ENCODE results near the gene ING3. TPM values are rescaled to one million over a fixed set of nuclear protein-coding genes. Genes with fewer than 3 reads are reported as not detected.

ING3 gene
- total and polyA plus RNA-seq, 9 of the 15 experiments (the other 6 are each of a cell fraction or from before 2014, with no cell fraction given): 22.8 to 233 (median 50.4) TPM

GRCh38 chr7:120992272-120992964 lies 41.8 kb downstream of the ING3 start (continued):
- TF ChIP-seq EWSR1 (IDR thresholded peaks at IDR 0.05; ENCODE audit: borderline replicate concordance, low read depth, partially characterized antibody) (no peak), NR4A1 (CRISPR knock-in tag; IDR thresholded peaks at IDR 0.05) (no peak), NR4A1 (tag; IDR thresholded peaks at IDR 0.05) (no peak), KHSRP (IDR thresholded peaks at IDR 0.05) (peak; percentile 27; the same call in 1 of the 2 replicates), XRCC4 (IDR thresholded peaks at IDR 0.05; ENCODE audit: extremely low read depth, insufficient read depth, insufficient read length) (no peak), ZSCAN29 (IDR thresholded peaks at IDR 0.05) (no peak), ELF2 (CRISPR knock-in tag; IDR thresholded peaks at IDR 0.05) (0 out of 2 replicates have a peak, but pooled peaks have one; percentile 56), SREBF1 (IDR thresholded peaks at IDR 0.05; ENCODE audit: borderline replicate concordance, low read depth, low read length) (no peak), DNMT1 (IDR thresholded peaks at IDR 0.05) (0 out of 2 replicates have a peak, but pooled peaks have one; percentile 25), TEAD2 (tag; IDR thresholded peaks at IDR 0.05) (no peak), MYNN (IDR thresholded peaks at IDR 0.05) (no peak), MYNN (CRISPR knock-in tag; IDR thresholded peaks at IDR 0.05) (no peak), HSF4 (CRISPR knock-in tag; IDR thresholded peaks at IDR 0.05; ENCODE audit: borderline replicate concordance) (no peak), ZNF274 (IDR thresholded peaks at IDR 0.05; ENCODE audit: borderline replicate concordance, low read depth, low read length) (no peak), ZNF77 (CRISPR knock-in tag; IDR thresholded peaks at IDR 0.05) (0 out of 2 replicates have a peak, but pooled peaks have one; percentile 13), MIER1 (IDR thresholded peaks at IDR 0.05; ENCODE audit: low read depth) (peak; percentile 34; the same call in 1 of the 2 replicates), YBX1 (IDR thresholded peaks at IDR 0.05) (no peak), MNT (conservative IDR thresholded peaks at IDR 0.05) (peak in 1 of 2 experiments; percentile 5; a peak in 1 of 4 replicates), MITF (IDR thresholded peaks at IDR 0.05) (no peak), PPARD (CRISPR knock-in tag; IDR thresholded peaks at IDR 0.05) (no peak), RBFOX2 (IDR thresholded peaks at IDR 0.05; ENCODE audit: low read depth, low read length) (no peak), PHB (CRISPR knock-in tag; IDR thresholded peaks at IDR 0.05) (no peak), L3MBTL2 (IDR thresholded peaks at IDR 0.05) (no peak), SOX6 (IDR thresholded peaks at IDR 0.05) (no peak), ZNF655 (CRISPR knock-in tag; IDR thresholded peaks at IDR 0.05) (no peak), RCOR1 (IDR thresholded peaks at IDR 0.05; ENCODE audit: borderline replicate concordance in 1 of 2, low read depth in 2 of 2, low read length in 2 of 2) (no peak), ZNF830 (CRISPR knock-in tag; IDR thresholded peaks at IDR 0.05) (no peak), ZNF445 (CRISPR knock-in tag; IDR thresholded peaks at IDR 0.05; ENCODE audit: low read depth) (no peak)
